Measurements from ENCODE around the gene SFMBT1. TPM values are rescaled to one million over a fixed set of nuclear protein-coding genes. Genes with fewer than 3 reads are reported as not detected.

Gene SFMBT1
- total and polyA plus RNA-seq, 2 of the 4 experiments (the other 2 are of a cell fraction), result 1.0 to 1.8 TPM

- Histone ChIP-seq H3K9me3 (ENCODE audit: control insufficient read depth, insufficient read depth, low read length) (no peaks in the 10 kb centered on the region), H3K18ac (ENCODE audit: low read depth, low read length) (no peak overlapping the region), H3K4me2 (ENCODE audit: low read depth, low read length) (no peak overlapping the region), H2AFZ (replicated peaks; ENCODE audit: low read length, poor library complexity) (no peak overlapping the region), H3K56ac (ENCODE audit: extremely low read depth, insufficient read depth, low read length) (no peak overlapping the region), H3K4ac (ENCODE audit: low read depth, low read length) (no peak overlapping the region), H2BK5ac (ENCODE audit: low read depth, low read length, poor library complexity, severe bottlenecking) (no peak overlapping the region), H3K4me1 (ENCODE audit: control insufficient read depth, insufficient read depth, low read length) (peaks cover 4% of the 10 kb centered on the region; the same call in 1 of the 2 replicates), H3K9me1 (ENCODE audit: insufficient read depth, low read length) (no peaks in the 10 kb centered on the region; the same call in 1 of the 2 replicates), H2BK120ac (ENCODE audit: low read depth, low read length) (no peak overlapping the region), H2BK15ac (ENCODE audit: low read depth, low read length) (no peak overlapping the region), H3K4me3 (ENCODE audit: insufficient read depth, low read depth, low read length) (no peak overlapping the region), H2AK9ac (replicated peaks; ENCODE audit: low read depth, low read length, poor library complexity) (no peak overlapping the region), H2BK20ac (ENCODE audit: low read depth, low read length) (no peak overlapping the region), H3K27ac (ENCODE audit: insufficient read depth, low read length) (no peak overlapping the region), H3K9ac (ENCODE audit: low read depth, low read length) (no peak overlapping the region), H4K5ac (ENCODE audit: low read depth, low read length) (no peak overlapping the region), H4K8ac (ENCODE audit: low read depth in 2 of 2, low read length in 2 of 2) (no peak overlapping the region), H4K20me1 (ENCODE audit: insufficient read depth, low read length) (no peaks in the 10 kb centered on the region), H3K27me3 (ENCODE audit: control insufficient read depth, insufficient read depth, low read length) (no peaks in the 10 kb centered on the region), H4K91ac (ENCODE audit: insufficient read depth, low read depth, low read length) (no peak overlapping the region), H2AK5ac (ENCODE audit: low read depth, low read length) (no peak overlapping the region), H3K23ac (ENCODE audit: low read depth, low read length) (no peak overlapping the region), H3K14ac (replicated peaks; ENCODE audit: low read depth, low read length) (no peak overlapping the region), H3K36me3 (ENCODE audit: control insufficient read depth, insufficient read depth, low read length) (peaks cover 34% of the 10 kb centered on the region), H3K79me1 (ENCODE audit: low read depth in 1 of 2, low read length in 2 of 2) (no peaks in the 10 kb centered on the region; a peak in 1 of 4 replicates)
- ChIA-PET POLR2A (ENCODE audit: unreplicated experiment) (no interaction called here), CTCF (no interaction called here)
- no peak for TF ChIP-seq CTCF (conservative IDR thresholded peaks at IDR 0.05; ENCODE audit: low read depth, low read length)
- no peak for TF ChIP-seq MXI1 (IDR thresholded peaks at IDR 0.05; ENCODE audit: borderline replicate concordance, low read depth, low read length)
- no peak for TF ChIP-seq ELK1 (IDR thresholded peaks at IDR 0.05; ENCODE audit: borderline replicate concordance, low read depth, low read length)
- TF ChIP-seq RAD21 (IDR thresholded peaks at IDR 0.05; ENCODE audit: low read length), result no peak
- no peak for TF ChIP-seq CHD1 (IDR thresholded peaks at IDR 0.05; ENCODE audit: low read depth, low read length)
- TF ChIP-seq MAZ (IDR thresholded peaks at IDR 0.05; ENCODE audit: borderline replicate concordance, low read depth, low read length), result no peak
- TF ChIP-seq USF2 (IDR thresholded peaks at IDR 0.05; ENCODE audit: low read depth, low read length), result no peak
- BruUV-seq (replicated peaks), result no TSS peak
- WGBS, 2 experiments (ENCODE audit: extremely low coverage in 2 of 2, insufficient read length in 1 of 2), result 90% methylated on average over 3 of the region's 5 CpGs; no CpG with 5 or more reads in 1 of the 2 experiments
- ATAC-seq (ENCODE audit: low read depth) (no peak), DNase-seq (no peak)
- dilution Hi-C loops (cut with HindIII; ENCODE audit: low sequenced_read_pairs, unreplicated experiment), result no loop called here
- in situ Hi-C loops (cut with MboI; ENCODE audit: low sequenced_read_pairs), result no loop called here
- intact Hi-C loops (cut with micrococcal nuclease), result no loop called here
These were observed 45.1 kb upstream of the SFMBT1 start for GRCh38 chr3:53091011-53091410.

All from IMR-90 (cell line).